ENCODE measurements around the gene MACROH2A1. TPM values are rescaled to one million over a fixed set of nuclear protein-coding genes. Genes with fewer than 3 reads are reported as not detected.

MACROH2A1 gene
- polyA plus RNA-seq, 2 of the 4 experiments (the other 2 are of a cell fraction): 158 to 172 TPM

GRCh38 chr5:135383803-135384495 lies 15.1 kb downstream of the MACROH2A1 start:
- CTCF ChIA-PET: interaction anchor here (0.7 to 1.0 kb wide), 3 partner anchors 42 to 717 kb away, joined by 3 to 4 read pairs (median 3); no protein-coding TSS in a partner anchor

GRCh38 chr5:135382981-135383380 lies 16.1 kb downstream of the MACROH2A1 start:
- Histone ChIP-seq H3K4me1 (peaks cover 31% of the 10 kb centered on the region), H3K4me2 (no peak overlapping the region), H3K27ac (no peak overlapping the region), H3K9me3 (no peaks in the 10 kb centered on the region), H3K4me3 (no peak overlapping the region)
- DNase-seq (ENCODE audit: low read depth in 1 of 2, low spot score in 1 of 2): no peak
- POLR2A ChIA-PET: no interaction called here
- 100% methylated on average over 3 of the region's 3 CpGs for WGBS (ENCODE audit: missing lambda C conversion rate)
- CTCF ChIA-PET: interaction anchor here (0.8 to 1.4 kb wide), 3 partner anchors 11 to 43 kb away, joined by 3 to 4 read pairs (median 3); no protein-coding TSS in a partner anchor
- TF ChIP-seq FOXS1 (CRISPR knock-in tag; IDR thresholded peaks at IDR 0.05): no peak
- no peak for TF ChIP-seq KDM1A (IDR thresholded peaks at IDR 0.05; ENCODE audit: low read depth)
- TF ChIP-seq RNF2 (IDR thresholded peaks at IDR 0.05; ENCODE audit: borderline replicate concordance, low read depth): no peak
- TF ChIP-seq USF2 (IDR thresholded peaks at IDR 0.05): no peak
- TF ChIP-seq HES2 (IDR thresholded peaks at IDR 0.05): no peak
- no peak for TF ChIP-seq POLR2AphosphoS2 (conservative IDR thresholded peaks at IDR 0.05; ENCODE audit: low read length)
- TF ChIP-seq CHD4 (IDR thresholded peaks at IDR 0.05; ENCODE audit: borderline replicate concordance): no peak
- no peak for TF ChIP-seq ATOH8 (CRISPR knock-in tag; IDR thresholded peaks at IDR 0.05; ENCODE audit: low read depth)
- no peak for TF ChIP-seq HOXB5 (CRISPR knock-in tag; IDR thresholded peaks at IDR 0.05)
- no peak for TF ChIP-seq SREBF2 (IDR thresholded peaks at IDR 0.05)
- no peak for ATAC-seq
- no peak for FAIRE-seq

More at GRCh38 chr5:135383803-135384495, 15.1 kb downstream of the MACROH2A1 start:
- Histone ChIP-seq H3K27ac (no peak overlapping the region), H3K9me3 (no peaks in the 10 kb centered on the region), H3K4me2 (no peak overlapping the region), H3K4me1 (peaks cover 34% of the 10 kb centered on the region), H3K4me3 (no peak overlapping the region)
- no peak for ATAC-seq
- WGBS (ENCODE audit: missing lambda C conversion rate): 92% methylated on average over 3 of the region's 3 CpGs
- no peak for TF ChIP-seq CBX2 (IDR thresholded peaks at IDR 0.05; ENCODE audit: borderline replicate concordance, low read depth)
- no peak for TF ChIP-seq FOSL2 (IDR thresholded peaks at IDR 0.05)
- TF ChIP-seq FOSL2 (CRISPR knock-in tag; IDR thresholded peaks at IDR 0.05): no peak
- no peak for TF ChIP-seq ATOH8 (CRISPR knock-in tag; IDR thresholded peaks at IDR 0.05; ENCODE audit: low read depth)
- TF ChIP-seq BHLHE40 (IDR thresholded peaks at IDR 0.05; ENCODE audit: low read depth, low read length): no peak
- no peak for TF ChIP-seq HES2 (IDR thresholded peaks at IDR 0.05)
- TF ChIP-seq EP300 (IDR thresholded peaks at IDR 0.05): no peak
- TF ChIP-seq RNF2 (IDR thresholded peaks at IDR 0.05; ENCODE audit: borderline replicate concordance, low read depth): no peak
- no peak for TF ChIP-seq RAD21 (conservative IDR thresholded peaks at IDR 0.05 in 1 of 2, IDR thresholded peaks at IDR 0.05 in 1 of 2)
- TF ChIP-seq JUN (IDR thresholded peaks at IDR 0.05): no peak
- no peak for TF ChIP-seq PHF8 (IDR thresholded peaks at IDR 0.05; ENCODE audit: borderline replicate concordance, low read depth)
- no peak for TF ChIP-seq RFX5 (IDR thresholded peaks at IDR 0.05)
- no peak for TF ChIP-seq HDAC2 (IDR thresholded peaks at IDR 0.05)
- TF ChIP-seq HOXA7 (CRISPR knock-in tag; IDR thresholded peaks at IDR 0.05): no peak
- TF ChIP-seq NR3C1 (IDR thresholded peaks at IDR 0.05): no peak
- TF ChIP-seq CEBPB (IDR thresholded peaks at IDR 0.05): no peak
- TF ChIP-seq POLR2AphosphoS2 (conservative IDR thresholded peaks at IDR 0.05; ENCODE audit: low read length): no peak
- TF ChIP-seq MAFK (IDR thresholded peaks at IDR 0.05; ENCODE audit: partially characterized antibody): no peak
- no peak for TF ChIP-seq ESRRA (IDR thresholded peaks at IDR 0.05; ENCODE audit: borderline replicate concordance, low read length)
- POLR2A ChIA-PET: no interaction called here
- FAIRE-seq: no peak
- no peak for DNase-seq (ENCODE audit: low read depth in 1 of 2, low spot score in 1 of 2)
